CD4-positive, alpha-beta T cell treated with Interleukin-15 for 4 hours (primary cell): ENCODE measurements around the gene ELOVL1.

Experiments
- DNase-seq: peaks from one replicate; pipeline ENCODE4 v3.0.0-alpha.2; 2020; ENCODE audit warnings: low spot score

Gene ELOVL1

DNA sequence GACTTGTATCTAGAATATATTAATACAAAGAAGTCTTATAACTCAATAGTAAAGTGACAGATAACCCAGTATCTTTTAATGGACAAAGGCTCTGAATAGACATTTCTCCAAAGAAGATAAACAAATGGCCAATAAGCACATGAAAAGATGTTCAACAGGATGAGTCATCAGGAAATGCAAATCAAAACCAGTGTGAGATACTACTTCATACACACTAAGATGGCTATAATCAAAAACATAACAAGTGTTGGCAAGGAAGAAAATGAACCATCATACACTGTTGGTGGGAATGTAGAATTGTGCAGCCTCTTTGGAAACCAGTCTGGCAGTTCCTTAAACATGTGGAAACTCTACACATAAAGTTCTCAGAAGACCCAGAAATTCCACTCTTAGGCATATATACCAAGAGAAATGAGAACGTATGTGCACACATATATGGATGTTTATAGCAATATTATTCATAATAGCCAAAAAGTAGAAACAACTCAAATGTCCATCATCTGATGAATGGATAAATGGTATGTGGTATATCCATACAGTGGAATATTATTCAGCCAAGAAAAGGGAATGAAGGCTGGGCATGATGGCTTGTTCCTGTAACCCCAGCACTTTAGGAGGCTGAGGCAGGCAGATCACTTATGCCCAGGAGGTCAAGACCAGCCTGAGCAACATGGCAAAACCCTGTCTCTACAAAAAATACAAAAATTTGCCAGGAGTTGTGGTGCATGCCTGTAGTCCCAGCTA, 40.1 kb downstream of the ELOVL1 start:
- DNase-seq, result no peak

GRCh38 chr1:43325381-43325780, 42.4 kb downstream of the ELOVL1 start:
- no peak for DNase-seq

DNA sequence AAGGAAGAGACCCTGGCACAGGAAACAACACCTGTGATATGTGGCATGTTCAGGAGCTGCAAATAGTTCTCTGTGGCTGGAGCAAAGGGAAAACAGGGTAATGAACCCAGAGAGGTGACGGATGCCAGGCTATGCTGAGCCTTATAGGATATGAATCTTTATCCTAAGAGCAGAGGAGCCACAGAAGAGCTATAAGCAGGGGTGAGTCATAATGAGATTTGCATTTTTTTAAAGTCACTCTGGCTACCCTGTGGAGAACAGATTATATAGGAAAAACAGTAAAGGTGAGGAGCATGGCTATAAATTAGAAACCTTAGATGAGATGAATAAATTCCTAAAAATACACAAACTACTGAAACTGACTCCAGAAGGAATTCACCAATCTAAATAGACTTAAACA, 43.0 kb downstream of the ELOVL1 start:
- DNase-seq, result no peak

GRCh38 chr1:43322506-43322905, 45.3 kb downstream of the ELOVL1 start:
- DNase-seq, result no peak

GRCh38 chr1:43321331-43321891, 46.4 kb downstream of the ELOVL1 start:
- no peak for DNase-seq

DNA sequence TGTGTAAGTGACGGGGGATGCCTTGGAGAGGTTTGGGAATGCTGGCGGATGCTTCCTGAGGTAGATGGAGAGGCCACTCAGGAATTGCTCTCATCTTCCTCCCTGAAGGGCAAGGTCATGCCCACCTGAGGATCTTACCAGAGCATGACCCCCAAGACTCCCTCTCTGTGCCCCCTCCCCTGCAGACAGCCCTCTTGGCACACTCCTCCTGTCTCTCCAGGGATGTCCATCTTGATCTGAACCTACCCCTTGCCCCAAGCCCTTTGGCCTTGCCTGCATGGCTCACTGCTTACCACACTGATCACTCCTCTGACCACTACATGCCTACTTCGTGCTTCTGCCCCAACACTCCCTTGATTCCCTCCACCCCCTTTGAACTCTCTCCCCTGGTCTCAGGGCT, 48.0 kb downstream of the ELOVL1 start:
- DNase-seq, result no peak

DNA sequence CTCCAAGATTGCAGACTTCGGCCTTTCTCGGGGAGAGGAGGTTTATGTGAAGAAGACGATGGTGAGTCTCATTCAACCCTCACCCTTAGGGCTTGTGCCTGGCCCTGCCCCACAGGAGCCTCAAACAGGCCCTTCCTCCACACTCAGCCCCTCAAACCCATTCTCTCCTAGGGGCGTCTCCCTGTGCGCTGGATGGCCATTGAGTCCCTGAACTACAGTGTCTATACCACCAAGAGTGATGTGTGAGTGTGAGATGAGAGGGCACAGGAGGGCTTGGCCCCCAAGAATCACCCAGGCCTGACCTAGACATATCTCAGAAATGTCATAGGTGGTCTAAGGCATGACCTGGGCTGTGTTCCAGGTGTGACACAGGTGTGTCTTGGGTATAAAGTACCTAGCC, 48.5 kb downstream of the ELOVL1 start:
- no peak for DNase-seq

GRCh38 chr1:43318831-43319230, 49.0 kb downstream of the ELOVL1 start:
- no peak for DNase-seq

- DNase-seq, result no peak
Observed at GRCh38 chr1:43317817-43318471, 49.9 kb downstream of the ELOVL1 start.

GRCh38 chr1:43316738-43317520, 50.9 kb downstream of the ELOVL1 start:
- no peak for DNase-seq

GRCh38 chr1:43315963-43316737, 51.7 kb downstream of the ELOVL1 start:
- no peak for DNase-seq

GRCh38 chr1:43315481-43315880, 52.3 kb downstream of the ELOVL1 start:
- no peak for DNase-seq

DNA sequence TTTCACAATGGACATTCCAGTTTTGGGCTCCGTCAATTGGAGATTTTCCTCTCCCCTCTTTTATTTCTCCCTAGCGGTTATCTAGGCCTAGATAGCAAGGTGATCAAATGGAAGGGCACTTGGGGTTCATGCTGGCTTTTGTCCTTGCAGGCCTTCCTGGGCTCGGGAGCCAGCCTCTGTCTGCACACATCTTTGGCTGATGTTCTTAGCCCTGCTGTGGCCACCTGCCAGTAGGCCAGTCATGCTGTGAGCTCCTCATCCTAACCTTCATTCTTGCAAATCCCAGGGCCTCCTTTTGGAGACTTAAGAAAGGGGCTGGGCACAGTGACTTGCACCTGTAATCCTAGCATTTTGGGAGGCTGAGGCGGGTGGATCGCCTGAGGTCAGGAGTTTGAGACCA, 53.6 kb downstream of the ELOVL1 start:
- no peak for DNase-seq

- no peak for DNase-seq
Observed at GRCh38 chr1:43313771-43314170, 54.0 kb downstream of the ELOVL1 start.
